Osteoblast (primary cell): Measurements from ENCODE around the gene ANLN. TPM values are rescaled to one million over a fixed set of nuclear protein-coding genes. Genes with fewer than 3 reads are reported as not detected.

Experiments used
- DNase-seq: peaks from one replicate; pipeline ENCODE4 v3.0.0; 2011; ENCODE audit warnings: low spot score, mixed read lengths; ENCODE audit not compliant: insufficient read length; ENCODE audit errors: missing footprints
- H2AFZ ChIP-seq: 2 replicates; pipeline ENCODE4 v1.6.0; 2011; ENCODE audit warnings: mild to moderate bottlenecking, low read length
- H3K27ac ChIP-seq: 2 replicates; pipeline ENCODE4 v1.5.1; 2011; ENCODE audit warnings: mild to moderate bottlenecking, low read depth, low read length, moderate library complexity
- H3K27me3 ChIP-seq: 2 replicates; pipeline ENCODE4 v1.6.0; 2012; ENCODE audit warnings: mild to moderate bottlenecking, control low read depth, inconsistent platforms, low read length, moderate library complexity; ENCODE audit not compliant: insufficient read depth
- H3K36me3 ChIP-seq: 2 replicates; pipeline ENCODE4 v1.5.1; 2011; ENCODE audit warnings: mild to moderate bottlenecking, low read length, control low read depth, moderate library complexity; ENCODE audit not compliant: insufficient read depth
- H3K4me1 ChIP-seq: 2 replicates; pipeline ENCODE4 v1.5.1; 2011; ENCODE audit warnings: mild to moderate bottlenecking, low read length, control low read depth, moderate library complexity; ENCODE audit not compliant: insufficient read depth
- H3K4me2 ChIP-seq: 2 replicates; pipeline ENCODE4 v1.6.0; 2011; ENCODE audit warnings: mild to moderate bottlenecking, low read length; ENCODE audit not compliant: insufficient read depth
- H3K4me3 ChIP-seq: fragments of 200-600 bp; sonication (generic); 3 replicates; pipeline ENCODE4 v1.5.1; 2012; ENCODE audit warnings: mild to moderate bottlenecking, low read length, inconsistent platforms; ENCODE audit not compliant: insufficient read depth
- H3K79me2 ChIP-seq: 2 replicates; pipeline ENCODE4 v1.6.0; 2012; ENCODE audit warnings: mild to moderate bottlenecking, low read length, control low read depth, inconsistent platforms; ENCODE audit not compliant: insufficient read depth
- H3K9me3 ChIP-seq: 2 replicates; pipeline ENCODE4 v1.5.1; 2011; ENCODE audit warnings: low read depth, low read length, control low read depth
- H4K20me1 ChIP-seq: 2 replicates; pipeline ENCODE4 v1.6.0; 2012; ENCODE audit warnings: mild to moderate bottlenecking, low read length, control low read depth; ENCODE audit not compliant: insufficient read depth
- total RNA-seq: library from RNA; depleted of rRNA; stranded (reverse); fragments of >200 nt; gene quantifications from 2 replicates; pipeline ENCODE4 v1.2.3, GENCODE V29; 2012
- TF ChIP-seq, protein P1 (sequence below): IDR thresholded peaks from 2 replicates; pipeline ENCODE4 v1.5.1; 2011; ENCODE audit warnings: mild to moderate bottlenecking, low read depth, low read length, moderate library complexity; ENCODE audit errors: extremely low read depth

The ANLN gene
- total RNA-seq, 1 donor, result 12.7 TPM

DNA sequence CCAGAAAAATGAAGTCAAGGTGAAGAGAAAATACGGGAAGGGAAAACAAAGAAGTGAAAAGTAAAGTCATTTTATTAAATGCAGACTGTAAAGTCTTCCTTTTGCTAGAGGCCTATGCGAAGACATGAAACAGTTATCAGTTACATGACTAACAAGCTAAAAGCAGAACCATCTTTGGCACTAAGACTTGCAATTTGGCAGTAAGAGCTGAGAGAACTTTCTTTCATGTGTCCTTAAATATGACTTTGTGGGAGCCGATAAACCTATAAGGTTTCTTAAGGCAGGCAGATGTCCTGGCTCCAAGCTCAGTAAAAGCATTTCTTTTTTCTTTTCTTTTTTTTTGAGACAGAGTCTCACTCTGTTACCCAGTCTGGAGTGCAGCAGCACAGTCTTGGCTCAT is 10.4 kb downstream of the ANLN start:
- Histone ChIP-seq H3K27me3 (no peaks in the 10 kb centered on the region), H4K20me1 (no peaks in the 10 kb centered on the region), H3K36me3 (peaks cover 30% of the 10 kb centered on the region), H2AFZ (no peak overlapping the region), H3K4me3 (no peak overlapping the region), H3K27ac (no peak overlapping the region), H3K4me1 (peaks cover 8% of the 10 kb centered on the region), H3K4me2 (no peak overlapping the region), H3K9me3 (peaks cover 2% of the 10 kb centered on the region), H3K79me2 (peaks cover 95% of the 10 kb centered on the region)
- TF ChIP-seq, protein P1, sequence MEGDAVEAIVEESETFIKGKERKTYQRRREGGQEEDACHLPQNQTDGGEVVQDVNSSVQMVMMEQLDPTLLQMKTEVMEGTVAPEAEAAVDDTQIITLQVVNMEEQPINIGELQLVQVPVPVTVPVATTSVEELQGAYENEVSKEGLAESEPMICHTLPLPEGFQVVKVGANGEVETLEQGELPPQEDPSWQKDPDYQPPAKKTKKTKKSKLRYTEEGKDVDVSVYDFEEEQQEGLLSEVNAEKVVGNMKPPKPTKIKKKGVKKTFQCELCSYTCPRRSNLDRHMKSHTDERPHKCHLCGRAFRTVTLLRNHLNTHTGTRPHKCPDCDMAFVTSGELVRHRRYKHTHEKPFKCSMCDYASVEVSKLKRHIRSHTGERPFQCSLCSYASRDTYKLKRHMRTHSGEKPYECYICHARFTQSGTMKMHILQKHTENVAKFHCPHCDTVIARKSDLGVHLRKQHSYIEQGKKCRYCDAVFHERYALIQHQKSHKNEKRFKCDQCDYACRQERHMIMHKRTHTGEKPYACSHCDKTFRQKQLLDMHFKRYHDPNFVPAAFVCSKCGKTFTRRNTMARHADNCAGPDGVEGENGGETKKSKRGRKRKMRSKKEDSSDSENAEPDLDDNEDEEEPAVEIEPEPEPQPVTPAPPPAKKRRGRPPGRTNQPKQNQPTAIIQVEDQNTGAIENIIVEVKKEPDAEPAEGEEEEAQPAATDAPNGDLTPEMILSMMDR, result no peak
- no peak for DNase-seq

DNA sequence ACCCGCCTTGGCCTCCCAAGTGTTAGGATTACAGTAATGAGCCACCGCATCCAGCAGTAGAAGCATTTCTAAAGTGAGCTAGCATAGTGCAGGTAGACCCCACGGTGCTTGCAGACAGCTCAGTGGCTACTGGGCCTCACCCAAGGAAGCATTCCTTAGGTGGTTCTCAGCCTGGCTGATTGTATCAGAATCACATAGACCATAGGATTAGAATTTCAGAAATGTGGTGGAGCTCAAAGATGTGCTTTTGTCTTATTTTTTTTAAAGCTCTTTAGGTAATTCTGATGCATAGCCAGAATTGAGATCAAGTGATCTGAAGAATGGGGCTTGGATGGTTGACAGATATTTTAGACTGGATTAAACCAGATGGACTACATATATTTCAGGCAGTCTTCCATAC is 10.9 kb downstream of the ANLN start:
- H3K9me3 ChIP-seq, result no peaks in the 10 kb centered on the region
- no peak overlapping the region for H3K4me2 ChIP-seq
- H3K4me1 ChIP-seq, result peaks cover 12% of the 10 kb centered on the region
- no peaks in the 10 kb centered on the region for H4K20me1 ChIP-seq
- H3K79me2 ChIP-seq, result peaks cover 95% of the 10 kb centered on the region
- no peak overlapping the region for H3K4me3 ChIP-seq
- peak overlapping the region; percentile 35 for H2AFZ ChIP-seq
- H3K27me3 ChIP-seq, result no peaks in the 10 kb centered on the region
- no peak for DNase-seq
- H3K36me3 ChIP-seq, result peaks cover 30% of the 10 kb centered on the region
- TF ChIP-seq, protein P1, result no peak
- peak overlapping the region; percentile 36 for H3K27ac ChIP-seq

DNA sequence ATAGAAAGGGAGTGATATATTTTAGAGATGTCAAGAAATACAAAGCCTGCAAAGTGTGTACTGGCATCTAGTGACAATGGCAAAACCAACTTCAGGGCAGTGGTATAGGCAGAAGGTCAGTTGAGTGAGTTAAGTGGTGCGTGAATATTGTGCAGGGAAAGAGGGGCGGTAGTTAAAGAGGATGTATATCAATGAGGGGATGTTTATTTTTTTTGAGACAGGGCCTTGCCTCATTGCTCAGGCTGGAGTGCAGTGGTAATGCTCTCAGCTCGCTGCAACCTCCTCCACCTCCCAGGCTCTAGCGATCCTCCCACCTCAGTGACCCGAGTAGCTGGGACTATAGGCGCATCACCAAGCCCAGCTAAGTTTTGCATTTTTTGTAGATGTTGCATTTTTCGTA is 13.8 kb downstream of the ANLN start:
- H4K20me1 ChIP-seq, result no peaks in the 10 kb centered on the region
- peaks cover 12% of the 10 kb centered on the region for H3K4me1 ChIP-seq
- no peak for DNase-seq
- H3K27me3 ChIP-seq, result no peaks in the 10 kb centered on the region
- H3K9me3 ChIP-seq, result no peaks in the 10 kb centered on the region
- TF ChIP-seq, protein P1, result no peak
- peaks cover 29% of the 10 kb centered on the region for H3K36me3 ChIP-seq
- no peak overlapping the region for H3K4me3 ChIP-seq
- peaks cover 88% of the 10 kb centered on the region for H3K79me2 ChIP-seq
- H2AFZ ChIP-seq, result peak overlapping the region; percentile 24
- H3K4me2 ChIP-seq, result no peak overlapping the region
- no peak overlapping the region for H3K27ac ChIP-seq

DNA sequence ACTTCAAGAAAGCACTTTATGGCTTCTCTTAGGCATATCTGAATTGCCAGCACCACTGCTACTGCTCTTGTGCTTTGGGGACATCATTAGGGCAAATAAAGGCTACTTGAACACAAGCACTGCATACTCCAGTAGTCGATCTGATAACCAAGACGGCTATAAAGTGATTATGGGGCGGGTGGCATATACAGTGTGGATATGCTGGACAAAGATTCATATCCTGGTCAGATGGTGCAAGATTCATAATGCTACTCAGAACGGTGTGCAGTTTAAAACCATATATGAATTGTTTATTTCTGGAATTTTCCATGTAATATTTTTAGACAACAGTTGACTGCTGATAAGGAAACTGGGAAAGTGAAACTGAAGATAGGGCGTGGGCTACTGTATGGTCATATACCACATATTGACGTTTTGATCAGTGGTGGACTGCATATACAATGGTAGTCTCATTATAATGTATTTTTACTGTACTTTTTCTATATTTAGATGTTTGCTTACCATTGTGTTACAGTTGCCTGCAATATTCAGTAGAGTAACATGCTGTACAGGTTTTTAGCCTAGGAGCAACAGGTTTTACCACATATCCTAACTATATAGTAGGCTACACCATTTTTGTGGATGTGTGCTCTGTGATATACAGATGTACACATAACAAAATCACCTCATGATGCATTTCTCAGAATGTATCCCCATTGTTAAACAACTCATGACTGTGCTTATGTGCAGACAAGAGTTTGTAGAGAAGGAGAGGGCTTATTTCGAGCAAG is 15.2 kb downstream of the ANLN start:
- peak overlapping the region; percentile 42 for H3K4me2 ChIP-seq
- H3K9me3 ChIP-seq, result no peaks in the 10 kb centered on the region
- H2AFZ ChIP-seq, result peak overlapping the region; percentile 39
- H3K4me1 ChIP-seq, result peaks cover 12% of the 10 kb centered on the region
- TF ChIP-seq, protein P1, result no peak
- peak overlapping the region; percentile 27 for H3K27ac ChIP-seq
- H3K4me3 ChIP-seq, result no peak overlapping the region
- H3K36me3 ChIP-seq, result peaks cover 27% of the 10 kb centered on the region
- no peaks in the 10 kb centered on the region for H4K20me1 ChIP-seq
- peaks cover 87% of the 10 kb centered on the region for H3K79me2 ChIP-seq
- DNase-seq, result no peak
- no peaks in the 10 kb centered on the region for H3K27me3 ChIP-seq
